CD4-positive, alpha-beta memory T cell (primary cell): ENCODE results near the gene ACOXL. TPM values are rescaled to one million over a fixed set of nuclear protein-coding genes. Genes with fewer than 3 reads are reported as not detected.
"Not testable (repeated sequence)": the region's sequence is repeated elsewhere in the genome, so short reads cannot be mapped to it uniquely, and the experiment has no call there.

Experiments
- CTCF ChIA-PET: fragments of 350-600 bp; sonication (Branson Sonifier 250); formaldehyde crosslinking; loops from one replicate; lab custom pipeline; 2021; ENCODE audit warnings: inconsistent platforms; ENCODE audit not compliant: partially characterized antibody; lab: Charles Lee
- POLR2A ChIA-PET: fragments of 350-600 bp; sonication (Branson Sonifier 250); formaldehyde crosslinking; loops from one replicate; lab custom pipeline; 2021; ENCODE audit not compliant: partially characterized antibody; lab: Charles Lee
- DNase-seq, 5 donors: peaks; one replicate each; pipeline versions ENCODE4 v3.0.0 to v3.0.0-alpha.2; 2020 to 2022; ENCODE audit warnings: mixed read lengths in 1 of 5
- H3K27ac ChIP-seq: one replicate; pipeline ENCODE4 v1.7.0; 2013; ENCODE audit warnings: low read depth, low read length
- H3K27me3 ChIP-seq: 2 replicates; pipeline ENCODE4 v1.7.0; 2013; ENCODE audit warnings: mild to moderate bottlenecking, low read length, moderate library complexity; ENCODE audit not compliant: insufficient read depth
- H3K36me3 ChIP-seq: 2 replicates; pipeline ENCODE4 v1.7.0; 2013; ENCODE audit warnings: mild to moderate bottlenecking, low read length, moderate library complexity; ENCODE audit not compliant: insufficient read depth
- H3K4me1 ChIP-seq: 2 replicates; pipeline ENCODE4 v1.7.0; 2013; ENCODE audit warnings: mild to moderate bottlenecking, low read length, moderate library complexity; ENCODE audit not compliant: insufficient read depth
- H3K4me3 ChIP-seq, 2 donors: one replicate each; pipeline ENCODE4 v1.7.0; 2013; ENCODE audit warnings: low read length in 2 of 2, mild to moderate bottlenecking in 1 of 2
- H3K9me3 ChIP-seq, 2 donors: one replicate each; pipeline ENCODE4 v1.7.0; 2013; ENCODE audit warnings: low read length in 2 of 2, control low read depth in 1 of 2; ENCODE audit not compliant: control insufficient read depth in 1 of 2
- H3K27ac Mint-ChIP-seq, 7 donors: one replicate each; pipeline ENCODE4 v1.8.0; 2020 to 2021; ENCODE audit warnings: mixed read lengths in 7 of 7, mild to moderate bottlenecking in 6 of 7, inconsistent platforms in 3 of 7, moderate library complexity in 3 of 7
- H3K27me3 Mint-ChIP-seq, 2 donors: one replicate each; pipeline ENCODE4 v1.8.0; 2020 to 2021; ENCODE audit warnings: mixed read lengths in 2 of 2
- H3K36me3 Mint-ChIP-seq, 2 donors: one replicate each; pipeline ENCODE4 v1.8.0; 2020 to 2021; ENCODE audit warnings: mixed read lengths in 2 of 2, inconsistent platforms in 1 of 2, mild to moderate bottlenecking in 1 of 2
- H3K4me1 Mint-ChIP-seq, 4 donors: one replicate each; pipeline ENCODE4 v1.8.0; 2020 to 2021; ENCODE audit warnings: mixed read lengths in 4 of 4, mild to moderate bottlenecking in 1 of 4
- H3K4me3 Mint-ChIP-seq, 8 donors: one replicate each; pipeline ENCODE4 v1.8.0; 2020 to 2021; ENCODE audit warnings: mixed read lengths in 8 of 8, mild to moderate bottlenecking in 7 of 8, moderate library complexity in 6 of 8, inconsistent platforms in 3 of 8
- H3K9me3 Mint-ChIP-seq, 8 donors: one replicate each; pipeline ENCODE4 v1.8.0; 2020 to 2021; ENCODE audit warnings: mixed read lengths in 8 of 8, mild to moderate bottlenecking in 5 of 8, inconsistent platforms in 3 of 8, moderate library complexity in 1 of 8
- intact Hi-C: fragments of 100-400 bp; cut with micrococcal nuclease; formaldehyde crosslinking; loops from one replicate; pipeline ENCODE4 v1.15.1; 2023
- polyA plus RNA-seq, 2 donors: library from polyadenylated mRNA; unstranded; fragments of 300-500 nt; fragmentation: Illumina TruSeq; gene quantifications; one replicate each; pipeline ENCODE4 v1.2.3, GENCODE V29; 2021
- total RNA-seq, 2 experiments: library from RNA; stranded (reverse); gene quantifications; one replicate each; pipeline ENCODE4 v1.2.3, GENCODE V29; 2021

The ACOXL gene
- total and polyA plus RNA-seq, 4 experiments from 2014 or later, result not detected

DNA sequence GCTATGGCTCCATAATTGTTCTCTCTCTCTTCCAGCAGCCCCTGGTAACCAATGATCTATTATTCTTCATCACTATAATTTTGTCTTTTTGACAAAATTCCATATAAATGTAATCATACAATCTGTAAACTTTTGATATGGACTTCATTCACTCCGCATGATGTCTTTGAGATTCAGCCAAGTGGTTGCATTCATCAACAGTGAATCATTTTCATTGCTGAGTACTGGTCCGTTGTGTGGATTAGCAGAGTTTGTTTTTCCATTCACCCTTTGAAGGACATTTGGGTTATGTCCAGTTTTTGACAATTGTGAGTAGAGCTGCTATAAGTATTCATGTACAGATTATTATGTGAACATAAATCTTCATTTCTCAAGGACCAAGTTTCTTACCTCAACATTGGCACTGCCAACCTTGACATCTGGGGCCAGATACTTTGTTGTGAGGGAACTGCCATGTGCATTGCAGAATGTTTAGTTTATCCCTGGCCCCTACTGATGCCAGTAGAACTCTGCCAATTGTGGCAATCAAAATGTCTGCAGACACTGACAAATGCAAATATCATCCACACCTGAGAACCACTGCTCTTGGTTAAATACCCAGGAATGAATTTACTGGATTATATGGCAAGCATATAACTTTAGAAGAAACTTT lies 340.0 kb downstream of the ACOXL start:
- peaks cover 0 to 5% of the 10 kb centered on the region in 2 donors for H3K27me3 Mint-ChIP-seq
- H3K4me3 Mint-ChIP-seq, result no peak overlapping the region
- CTCF ChIA-PET, result interaction anchor here (1.7 to 2.1 kb wide), 2 partner anchors 10 to 32 kb away, joined by 3 to 5 read pairs; no protein-coding TSS in a partner anchor
- intact Hi-C loops, result no loop called here
- no peaks in the 10 kb centered on the region for H3K9me3 ChIP-seq
- H3K36me3 ChIP-seq, result no peaks in the 10 kb centered on the region
- no peak overlapping the region for H3K4me3 ChIP-seq
- H3K9me3 Mint-ChIP-seq, result peaks cover 0 to 31% (median 19%) of the 10 kb centered on the region in 8 donors
- no peak overlapping the region for H3K27ac Mint-ChIP-seq
- POLR2A ChIA-PET, result no interaction called here
- H3K27me3 ChIP-seq, result no peaks in the 10 kb centered on the region
- no peak for DNase-seq
- no peak overlapping the region for H3K27ac ChIP-seq
- H3K36me3 Mint-ChIP-seq, result no peaks in the 10 kb centered on the region
- H3K4me1 ChIP-seq, result no peaks in the 10 kb centered on the region
- H3K4me1 Mint-ChIP-seq, result no peaks in the 10 kb centered on the region

DNA sequence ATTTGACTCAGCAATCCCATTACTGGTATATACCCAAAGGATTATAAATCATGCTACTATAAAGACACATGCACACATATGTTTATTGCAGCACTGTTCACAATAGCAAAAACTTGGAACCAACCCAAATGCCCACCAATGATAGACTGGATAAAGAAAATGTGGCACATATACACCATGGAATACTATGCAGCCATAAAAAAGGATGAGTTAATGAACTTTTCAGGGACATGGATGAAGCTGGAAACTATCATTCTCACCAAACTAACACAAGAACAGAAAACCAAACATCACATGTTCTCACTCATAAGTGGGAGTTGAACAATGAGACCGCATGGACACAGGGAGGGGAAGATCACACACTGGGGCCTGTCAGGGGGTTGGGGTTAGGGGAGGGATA lies 350.3 kb downstream of the ACOXL start:
- H3K36me3 ChIP-seq, H3K9me3 ChIP-seq, H3K27ac ChIP-seq, H3K27me3 ChIP-seq, H3K4me1 Mint-ChIP-seq, H3K4me1 ChIP-seq, intact Hi-C loops, POLR2A ChIA-PET, H3K4me3 ChIP-seq, DNase-seq, H3K27ac Mint-ChIP-seq, H3K36me3 Mint-ChIP-seq, CTCF ChIA-PET, H3K4me3 Mint-ChIP-seq: not testable (repeated sequence)
- H3K9me3 Mint-ChIP-seq, result peaks cover 0 to 21% (median 12%) of the 10 kb centered on the region in 8 donors
- H3K27me3 Mint-ChIP-seq, result peaks cover 34 to 51% of the 10 kb centered on the region in 2 donors

DNA sequence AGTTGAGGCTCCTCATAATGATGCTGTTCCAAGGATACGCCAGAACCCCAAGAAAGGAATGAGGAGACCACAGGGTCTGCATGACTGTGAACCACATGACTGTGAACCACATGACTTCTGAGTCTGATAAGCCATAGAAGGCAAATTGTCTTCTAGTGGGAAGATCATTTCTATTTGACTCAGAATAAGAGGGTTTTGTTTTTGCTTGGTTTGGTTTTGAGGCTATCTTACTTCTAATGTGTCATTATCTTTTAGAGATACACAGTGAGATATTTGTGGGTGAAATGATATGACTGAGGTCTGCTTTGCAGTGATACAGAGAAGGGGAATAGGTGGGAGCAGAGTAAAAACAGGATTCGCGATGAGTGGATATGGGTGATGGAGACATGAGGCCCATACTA lies 359.4 kb downstream of the ACOXL start:
- H3K36me3 Mint-ChIP-seq, result no peaks in the 10 kb centered on the region
- DNase-seq, result no peak

DNA sequence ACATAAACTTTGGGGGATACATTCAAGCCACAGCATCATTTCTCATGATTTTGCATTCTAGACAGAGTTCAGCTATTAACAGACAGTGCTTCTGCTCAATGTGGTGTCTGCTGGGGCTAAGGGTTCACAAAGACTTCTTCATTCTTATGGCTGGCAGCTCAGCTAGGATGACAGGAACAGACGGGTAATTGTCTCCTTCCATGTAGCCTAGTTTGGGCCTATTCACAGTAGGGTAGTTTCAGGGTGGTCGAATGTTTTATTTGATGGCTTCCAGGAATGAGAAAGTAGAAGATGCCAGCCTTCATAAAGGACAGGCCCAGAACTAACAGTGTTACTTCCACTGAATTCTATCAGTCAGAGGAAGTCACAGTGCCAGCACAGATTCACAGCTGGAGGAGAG lies 362.3 kb downstream of the ACOXL start:
- H3K4me3 Mint-ChIP-seq, result no peak overlapping the region
- Histone ChIP-seq H3K27me3 (no peaks in the 10 kb centered on the region), H3K4me1 (no peaks in the 10 kb centered on the region), H3K4me3 (no peak overlapping the region), H3K36me3 (no peaks in the 10 kb centered on the region), H3K27ac (no peak overlapping the region), H3K9me3 (no peaks in the 10 kb centered on the region)
- H3K27me3 Mint-ChIP-seq, result peaks cover 14% of the 10 kb centered on the region in 2 donors
- no peaks in the 10 kb centered on the region for H3K9me3 Mint-ChIP-seq
- ChIA-PET CTCF (no interaction called here), POLR2A (no interaction called here)
- no peaks in the 10 kb centered on the region for H3K36me3 Mint-ChIP-seq
- DNase-seq, result no peak
- intact Hi-C loops, result no loop called here
- H3K27ac Mint-ChIP-seq, result no peak overlapping the region
- H3K4me1 Mint-ChIP-seq, result peaks cover 0 to 1% (median 0%) of the 10 kb centered on the region in 4 donors

More for the DNA sequence above, 359.4 kb downstream of the ACOXL start:
- Mint-ChIP-seq H3K9me3 (no peaks in the 10 kb centered on the region), H3K4me3 (no peak overlapping the region), H3K27ac (no peak overlapping the region), H3K27me3 (peaks cover 17 to 19% of the 10 kb centered on the region in 2 donors), H3K4me1 (peaks cover 0 to 1% (median 0%) of the 10 kb centered on the region in 4 donors)
- no peaks in the 10 kb centered on the region for H3K9me3 ChIP-seq
- ChIA-PET CTCF (no interaction called here), POLR2A (no interaction called here)
- no peaks in the 10 kb centered on the region for H3K27me3 ChIP-seq
- no peaks in the 10 kb centered on the region for H3K4me1 ChIP-seq
- no peaks in the 10 kb centered on the region for H3K36me3 ChIP-seq
- H3K4me3 ChIP-seq, result no peak overlapping the region
- intact Hi-C loops, result no loop called here
- H3K27ac ChIP-seq, result no peak overlapping the region

DNA sequence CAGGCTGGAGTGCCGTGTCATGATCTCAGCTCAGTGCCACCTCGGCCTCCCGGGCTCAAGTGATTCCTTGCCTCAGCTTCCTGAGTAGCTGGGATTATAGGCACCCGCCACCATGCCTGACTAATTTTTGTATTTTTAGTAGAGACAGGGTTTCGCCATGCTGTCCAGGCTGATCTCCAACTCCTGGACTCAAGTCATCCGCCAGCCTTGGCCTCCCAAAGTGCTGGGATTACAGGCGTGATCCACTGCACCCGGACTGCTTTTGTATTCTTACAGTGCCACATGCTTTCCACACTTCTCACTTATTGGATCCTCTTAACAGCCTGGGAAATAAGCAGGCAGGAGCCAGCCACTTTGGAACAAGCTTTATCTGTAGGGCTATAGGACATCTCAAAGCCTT lies 363.1 kb downstream of the ACOXL start:
- POLR2A ChIA-PET, result no interaction called here
- Mint-ChIP-seq H3K4me1 (peaks cover 1% of the 10 kb centered on the region in 4 donors), H3K9me3 (no peaks in the 10 kb centered on the region), H3K4me3 (no peak overlapping the region), H3K27ac (no peak overlapping the region), H3K36me3 (no peaks in the 10 kb centered on the region), H3K27me3 (peaks cover 10 to 12% of the 10 kb centered on the region in 2 donors)
- H3K9me3 ChIP-seq, result no peaks in the 10 kb centered on the region
- H3K27me3 ChIP-seq, result no peaks in the 10 kb centered on the region
- CTCF ChIA-PET, result no interaction called here
- no peaks in the 10 kb centered on the region for H3K4me1 ChIP-seq
- H3K36me3 ChIP-seq, result no peaks in the 10 kb centered on the region
- no peak overlapping the region for H3K4me3 ChIP-seq
- intact Hi-C loops, result no loop called here
- no peak overlapping the region for H3K27ac ChIP-seq
- DNase-seq, result no peak

DNA sequence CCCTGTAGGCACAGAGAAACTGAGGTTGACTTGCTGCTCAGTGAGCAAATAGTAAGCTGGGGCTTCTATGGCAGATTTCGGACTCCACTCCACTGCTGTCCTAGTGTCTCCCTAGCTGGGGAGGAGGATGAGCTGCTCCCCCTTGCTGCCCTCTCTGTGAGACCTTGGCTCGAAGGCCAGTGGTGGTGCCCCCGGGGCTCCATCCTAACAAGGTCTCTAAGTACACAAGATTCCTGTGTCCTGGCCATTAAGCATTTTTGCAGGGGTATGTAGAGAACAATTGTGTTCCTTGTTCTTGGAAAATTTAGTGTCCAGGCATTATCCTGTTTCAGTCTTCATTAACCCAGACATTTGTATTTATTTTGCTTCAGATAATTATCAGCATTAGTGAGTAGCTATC lies 367.0 kb downstream of the ACOXL start:
- intact Hi-C loops, result no loop called here
- DNase-seq, result no peak
- Histone ChIP-seq H3K4me3 (no peak overlapping the region), H3K4me1 (no peaks in the 10 kb centered on the region), H3K36me3 (no peaks in the 10 kb centered on the region), H3K27ac (no peak overlapping the region), H3K27me3 (no peaks in the 10 kb centered on the region), H3K9me3 (no peaks in the 10 kb centered on the region)
- POLR2A ChIA-PET, result no interaction called here
- Mint-ChIP-seq H3K4me3 (no peak overlapping the region), H3K4me1 (peaks cover 3 to 8% (median 7%) of the 10 kb centered on the region in 4 donors), H3K9me3 (no peaks in the 10 kb centered on the region), H3K27me3 (peaks cover 0 to 3% of the 10 kb centered on the region in 2 donors), H3K36me3 (no peaks in the 10 kb centered on the region), H3K27ac (no peak overlapping the region)
- CTCF ChIA-PET, result interaction anchor here (0.9 to 1.0 kb wide), 2 partner anchors 8 to 287 kb away, joined by 3 read pairs; no protein-coding TSS in a partner anchor

DNA sequence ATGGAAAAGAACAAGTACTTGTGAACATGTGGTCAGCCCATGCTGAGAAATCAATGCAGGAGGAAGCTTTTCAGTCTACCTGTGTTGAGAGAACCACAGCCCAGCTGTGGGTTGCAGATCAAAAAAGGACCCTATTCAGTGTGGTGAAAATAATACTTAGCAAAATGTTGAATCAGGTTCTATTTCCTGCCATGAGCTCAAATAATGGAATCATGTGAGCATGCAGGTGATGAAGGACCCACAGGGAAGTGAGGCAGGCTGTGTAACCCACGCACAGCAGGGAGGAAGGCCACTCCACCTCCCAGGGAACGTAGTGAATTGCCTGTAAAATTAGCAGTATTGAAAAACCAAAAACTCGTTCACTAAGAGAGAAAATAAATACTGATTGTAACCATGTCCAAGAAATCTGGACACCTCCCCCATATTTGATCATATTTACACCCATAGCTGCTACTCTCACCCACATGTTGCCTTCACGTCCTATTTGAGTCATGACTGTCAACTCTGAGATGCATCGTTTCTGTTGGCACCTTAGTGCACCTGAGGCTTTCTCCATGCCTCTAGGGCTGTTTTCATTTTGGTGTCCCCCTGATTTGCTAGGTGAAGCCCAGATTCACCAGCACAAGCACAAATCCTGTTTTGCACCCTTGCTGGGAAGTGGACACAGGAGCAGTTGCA lies 367.9 kb downstream of the ACOXL start:
- Histone ChIP-seq H3K27ac (no peak overlapping the region), H3K9me3 (no peaks in the 10 kb centered on the region), H3K4me1 (no peaks in the 10 kb centered on the region), H3K27me3 (no peaks in the 10 kb centered on the region), H3K36me3 (no peaks in the 10 kb centered on the region), H3K4me3 (no peak overlapping the region)
- Mint-ChIP-seq H3K4me3 (peak overlapping the region in 1 of 8 donors; percentile 26), H3K27ac (no peak overlapping the region), H3K27me3 (peaks cover 0 to 3% of the 10 kb centered on the region in 2 donors), H3K4me1 (peaks cover 3 to 8% (median 7%) of the 10 kb centered on the region in 4 donors), H3K9me3 (no peaks in the 10 kb centered on the region), H3K36me3 (no peaks in the 10 kb centered on the region)
- no peak for DNase-seq
- intact Hi-C loops, result no loop called here
- CTCF ChIA-PET, result interaction anchor here (0.9 to 1.0 kb wide), 2 partner anchors 9 to 288 kb away, joined by 3 read pairs; no protein-coding TSS in a partner anchor
- POLR2A ChIA-PET, result no interaction called here
